ENCODE data around the gene POLR3E.

Gene POLR3E

GRCh38 chr16:22317625-22318024 lies 20.4 kb downstream of the POLR3E start:
- TF ChIP-seq, protein P1, sequence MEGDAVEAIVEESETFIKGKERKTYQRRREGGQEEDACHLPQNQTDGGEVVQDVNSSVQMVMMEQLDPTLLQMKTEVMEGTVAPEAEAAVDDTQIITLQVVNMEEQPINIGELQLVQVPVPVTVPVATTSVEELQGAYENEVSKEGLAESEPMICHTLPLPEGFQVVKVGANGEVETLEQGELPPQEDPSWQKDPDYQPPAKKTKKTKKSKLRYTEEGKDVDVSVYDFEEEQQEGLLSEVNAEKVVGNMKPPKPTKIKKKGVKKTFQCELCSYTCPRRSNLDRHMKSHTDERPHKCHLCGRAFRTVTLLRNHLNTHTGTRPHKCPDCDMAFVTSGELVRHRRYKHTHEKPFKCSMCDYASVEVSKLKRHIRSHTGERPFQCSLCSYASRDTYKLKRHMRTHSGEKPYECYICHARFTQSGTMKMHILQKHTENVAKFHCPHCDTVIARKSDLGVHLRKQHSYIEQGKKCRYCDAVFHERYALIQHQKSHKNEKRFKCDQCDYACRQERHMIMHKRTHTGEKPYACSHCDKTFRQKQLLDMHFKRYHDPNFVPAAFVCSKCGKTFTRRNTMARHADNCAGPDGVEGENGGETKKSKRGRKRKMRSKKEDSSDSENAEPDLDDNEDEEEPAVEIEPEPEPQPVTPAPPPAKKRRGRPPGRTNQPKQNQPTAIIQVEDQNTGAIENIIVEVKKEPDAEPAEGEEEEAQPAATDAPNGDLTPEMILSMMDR (IDR thresholded peaks at IDR 0.05): no peak
- TF ChIP-seq ZFX (IDR thresholded peaks at IDR 0.05; ENCODE audit: borderline replicate concordance): no peak

DNA sequence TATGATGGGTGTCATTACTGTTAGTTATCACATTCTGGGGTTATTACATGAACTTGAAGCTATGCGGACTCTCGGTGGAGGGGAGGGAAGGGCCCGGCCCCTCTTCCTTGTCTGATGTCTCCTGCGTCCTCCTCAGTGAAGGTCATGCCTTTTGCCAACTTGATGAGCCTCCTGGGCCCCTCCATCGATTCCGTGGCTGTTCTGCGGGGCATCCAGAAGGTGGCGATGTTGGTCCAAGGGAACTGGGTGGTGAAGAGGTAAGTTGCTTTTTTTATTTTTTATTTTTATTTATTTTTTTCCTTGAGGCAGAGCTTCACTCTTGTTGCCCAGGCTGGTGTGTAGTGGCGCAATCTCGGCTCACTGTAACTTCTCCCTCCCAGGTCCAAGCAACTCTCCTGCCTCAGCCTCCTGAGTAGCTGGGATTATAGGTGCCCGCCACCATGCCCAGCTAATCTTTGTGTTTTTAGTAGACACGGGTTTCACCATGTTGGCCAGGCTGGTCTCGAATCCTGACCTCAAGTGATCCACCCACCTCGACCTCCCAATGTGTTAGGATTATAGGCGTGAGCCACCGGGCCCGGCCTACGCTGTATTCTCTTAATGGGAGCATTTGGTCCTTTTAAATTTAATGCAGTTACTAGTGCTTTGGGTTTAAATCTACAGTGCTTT lies 21.6 kb downstream of the POLR3E start:
- TF ChIP-seq ZFX (IDR thresholded peaks at IDR 0.05; ENCODE audit: borderline replicate concordance): no peak
- TF ChIP-seq, protein P1 (IDR thresholded peaks at IDR 0.05): peak; percentile 84
- H3K27ac ChIP-seq: no peak overlapping the region

More at GRCh38 chr16:22317625-22318024, 20.4 kb downstream of the POLR3E start:
- H3K27ac ChIP-seq: no peak overlapping the region

- no peak for TF ChIP-seq ZFX (IDR thresholded peaks at IDR 0.05; ENCODE audit: borderline replicate concordance)
- TF ChIP-seq, protein P1 (IDR thresholded peaks at IDR 0.05): no peak
- no peak overlapping the region for H3K27ac ChIP-seq
Observed at GRCh38 chr16:22320572-22321339, 23.5 kb downstream of the POLR3E start.

- TF ChIP-seq ZFX (IDR thresholded peaks at IDR 0.05; ENCODE audit: borderline replicate concordance): no peak
- TF ChIP-seq, protein P1 (IDR thresholded peaks at IDR 0.05): peak; percentile 97
- no peak overlapping the region for H3K27ac ChIP-seq
Observed at GRCh38 chr16:22321340-22322001, 24.3 kb downstream of the POLR3E start.

- no peak for TF ChIP-seq ZFX (IDR thresholded peaks at IDR 0.05; ENCODE audit: borderline replicate concordance)
- TF ChIP-seq, protein P1 (IDR thresholded peaks at IDR 0.05): no peak
- H3K27ac ChIP-seq: no peak overlapping the region
Observed at GRCh38 chr16:22322021-22322471, 24.8 kb downstream of the POLR3E start.

DNA sequence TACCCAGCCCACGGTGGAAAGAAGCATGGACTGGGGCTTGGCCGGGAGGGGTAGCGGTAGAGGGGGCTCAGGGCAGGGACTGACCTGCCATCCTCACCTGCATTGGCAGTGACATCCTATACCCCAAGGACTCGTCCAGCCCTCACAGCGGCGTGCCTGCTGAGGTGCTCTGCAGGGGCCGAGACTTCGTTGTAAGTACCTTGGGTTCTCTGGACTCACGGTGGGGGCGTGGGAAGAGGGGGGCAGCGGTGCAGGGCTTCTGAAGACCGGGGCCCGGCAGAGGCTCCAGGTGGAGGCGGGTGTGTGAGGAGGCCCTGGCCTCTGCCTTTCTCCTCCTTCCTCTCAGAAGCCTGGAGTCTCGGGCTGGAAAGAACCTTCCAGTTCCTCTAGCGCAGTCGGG lies 25.5 kb downstream of the POLR3E start:
- no peak for TF ChIP-seq ZFX (IDR thresholded peaks at IDR 0.05; ENCODE audit: borderline replicate concordance)
- TF ChIP-seq, protein P1 (IDR thresholded peaks at IDR 0.05): no peak
- H3K27ac ChIP-seq: no peak overlapping the region

Measured in 22Rv1 (cell line).